Fibroblast of gingiva (primary cell): ENCODE results near the gene PAQR7.

Source experiments
- DNase-seq: peaks from one replicate; pipeline ENCODE4 v3.0.0-alpha.2; 2011; ENCODE audit warnings: low read depth

Gene PAQR7

GRCh38 chr1:25815208-25816111, 60.0 kb downstream of the PAQR7 start:
- no peak for DNase-seq

DNA sequence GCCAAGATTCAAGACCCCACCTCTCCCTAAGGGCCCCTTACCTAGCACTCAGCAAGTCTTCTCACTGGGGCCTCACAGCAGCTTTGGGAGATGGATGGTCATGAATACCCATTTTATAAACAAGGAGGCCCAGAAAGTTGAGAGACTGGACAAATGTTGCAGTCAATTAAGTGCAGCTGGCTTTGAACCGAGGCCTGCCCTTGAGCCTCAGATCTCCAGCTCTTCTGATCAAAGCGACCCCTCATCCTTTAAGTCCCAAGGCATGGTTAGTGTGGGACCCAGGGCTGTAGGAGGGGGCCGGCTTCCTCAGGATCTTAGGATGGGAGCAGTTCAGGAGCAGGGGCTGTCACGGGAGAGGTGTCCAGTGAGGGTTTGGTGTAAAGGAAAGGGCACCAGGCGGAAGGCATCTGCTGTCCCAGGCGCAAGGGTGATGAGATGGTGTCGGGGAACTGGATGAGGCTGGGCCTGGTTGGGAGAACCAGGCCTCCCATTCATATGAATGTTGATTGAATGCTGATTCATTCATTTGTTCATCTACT, 60.9 kb downstream of the PAQR7 start:
- DNase-seq = no peak

GRCh38 chr1:25813734-25814471, 61.6 kb downstream of the PAQR7 start:
- no peak for DNase-seq

- no peak for DNase-seq
These were observed 62.3 kb downstream of the PAQR7 start for GRCh38 chr1:25813071-25813733.
